ENCODE data around the gene CEP57L1. TPM values are rescaled to one million over a fixed set of nuclear protein-coding genes. Genes with fewer than 3 reads are reported as not detected.
"Not testable (repeated sequence)": the region's sequence is repeated elsewhere in the genome, so short reads cannot be mapped to it uniquely, and the experiment has no call there.

The CEP57L1 gene
- total RNA-seq, 4 donors from 2014 or later: 11.0 to 30.0 (median 16.3) TPM

- Histone ChIP-seq H3K36me3 (peaks cover 0 to 18% of the 10 kb centered on the region in 2 donors), H3K4me1 (no peaks in the 10 kb centered on the region), H3K27me3 (no peaks in the 10 kb centered on the region), H3K4me3 (no peak overlapping the region), H3K27ac (no peak overlapping the region), H3K9me3 (no peaks in the 10 kb centered on the region)
- 85 to 86% methylated on average over 4 to 6 of the region's 6 CpGs for WGBS, 2 donors (ENCODE audit: low coverage in 1 of 2)
- no peak for TF ChIP-seq POLR2A (IDR thresholded peaks at IDR 0.05)
- peak; percentile 41 for ATAC-seq
Measured at GRCh38 chr6:109139109-109139508, 43.8 kb downstream of the CEP57L1 start.

GRCh38 chr6:109142067-109142466, 46.8 kb downstream of the CEP57L1 start:
- peaks cover 0 to 18% of the 10 kb centered on the region in 2 donors for H3K36me3 ChIP-seq
- H3K27me3 ChIP-seq, H3K4me3 ChIP-seq, H3K27ac ChIP-seq, H3K9me3 ChIP-seq, H3K4me1 ChIP-seq, ATAC-seq: not testable (repeated sequence)

- H3K4me3 ChIP-seq: no peak overlapping the region
- peaks cover 0 to 29% of the 10 kb centered on the region in 2 donors for H3K36me3 ChIP-seq
- no peaks in the 10 kb centered on the region for H3K27me3 ChIP-seq
- no peak for ATAC-seq
- no peak overlapping the region for H3K27ac ChIP-seq
- TF ChIP-seq POLR2A (IDR thresholded peaks at IDR 0.05): no peak
- TF ChIP-seq POLR2AphosphoS5 (IDR thresholded peaks at IDR 0.05): no peak
- no peak for TF ChIP-seq CTCF (IDR thresholded peaks at IDR 0.05)
- TF ChIP-seq EP300 (IDR thresholded peaks at IDR 0.05): no peak
- no peaks in the 10 kb centered on the region for H3K9me3 ChIP-seq
- no peaks in the 10 kb centered on the region for H3K4me1 ChIP-seq
Measured at GRCh38 chr6:109143191-109143590, 47.9 kb downstream of the CEP57L1 start.

GRCh38 chr6:109148251-109148650, 52.9 kb downstream of the CEP57L1 start:
- 100% methylated on average over 3 of the region's 5 CpGs; no CpG with 5 or more reads in 1 of the 2 donors for WGBS, 2 donors (ENCODE audit: low coverage in 1 of 2)
- not testable (repeated sequence) for ATAC-seq

GRCh38 chr6:109148716-109149115, 53.4 kb downstream of the CEP57L1 start:
- peaks cover 0 to 27% of the 10 kb centered on the region in 2 donors for H3K36me3 ChIP-seq
- not testable (repeated sequence) for H3K4me3 ChIP-seq, H3K9me3 ChIP-seq, H3K27ac ChIP-seq, H3K27me3 ChIP-seq, H3K4me1 ChIP-seq, ATAC-seq
- WGBS, 2 donors (ENCODE audit: low coverage in 1 of 2): no CpG with 5 or more reads among the region's 1 CpG

More at GRCh38 chr6:109148251-109148650, 52.9 kb downstream of the CEP57L1 start:
- H3K27ac ChIP-seq, H3K27me3 ChIP-seq, H3K4me3 ChIP-seq, H3K4me1 ChIP-seq, H3K9me3 ChIP-seq: not testable (repeated sequence)
- H3K36me3 ChIP-seq: peaks cover 0 to 27% of the 10 kb centered on the region in 2 donors

GRCh38 chr6:109153752-109154151, 58.4 kb downstream of the CEP57L1 start:
- Histone ChIP-seq H3K27ac (no peak overlapping the region), H3K4me1 (no peaks in the 10 kb centered on the region), H3K4me3 (no peak overlapping the region), H3K9me3 (peaks cover 0 to 6% (median 0%) of the 10 kb centered on the region in 3 donors), H3K36me3 (peaks cover 0 to 59% of the 10 kb centered on the region in 2 donors), H3K27me3 (no peaks in the 10 kb centered on the region)
- WGBS, 2 donors (ENCODE audit: low coverage in 1 of 2): 92 to 96% methylated on average over 1 of the region's 1 CpG
- TF ChIP-seq EP300 (IDR thresholded peaks at IDR 0.05): no peak
- TF ChIP-seq CTCF (IDR thresholded peaks at IDR 0.05): no peak
- no peak for TF ChIP-seq POLR2A (IDR thresholded peaks at IDR 0.05)
- no peak for TF ChIP-seq POLR2AphosphoS5 (IDR thresholded peaks at IDR 0.05)
- ATAC-seq: no peak

GRCh38 chr6:109164331-109164730, 69.0 kb downstream of the CEP57L1 start:
- TF ChIP-seq EP300 (IDR thresholded peaks at IDR 0.05): no peak
- H3K36me3 ChIP-seq: peaks cover 0 to 29% of the 10 kb centered on the region in 2 donors
- H3K4me3 ChIP-seq: no peak overlapping the region

GRCh38 chr6:109165392-109165974, 70.2 kb downstream of the CEP57L1 start:
- H3K36me3 ChIP-seq: peaks cover 0 to 17% of the 10 kb centered on the region in 2 donors
- no peaks in the 10 kb centered on the region for H3K9me3 ChIP-seq
- peak; percentile 93 for ATAC-seq
- H3K27me3 ChIP-seq: no peaks in the 10 kb centered on the region
- no peak overlapping the region for H3K27ac ChIP-seq
- peaks cover 0 to 5% (median 0%) of the 10 kb centered on the region in 3 donors for H3K4me1 ChIP-seq
- no peak overlapping the region for H3K4me3 ChIP-seq
- TF ChIP-seq CTCF (IDR thresholded peaks at IDR 0.05) (no peak), POLR2AphosphoS5 (IDR thresholded peaks at IDR 0.05) (peak; percentile 6), POLR2A (IDR thresholded peaks at IDR 0.05) (no peak)
- 19 to 50% methylated on average over 1 of the region's 1 CpG for WGBS, 2 donors (ENCODE audit: low coverage in 1 of 2)

More at GRCh38 chr6:109164331-109164730, 69.0 kb downstream of the CEP57L1 start:
- H3K27ac ChIP-seq: no peak overlapping the region
- no peaks in the 10 kb centered on the region for H3K9me3 ChIP-seq
- H3K27me3 ChIP-seq: no peaks in the 10 kb centered on the region
- no peak for ATAC-seq
- no peaks in the 10 kb centered on the region for H3K4me1 ChIP-seq
